Daoy (cell line): ENCODE measurements around the gene TM9SF4. TPM values are rescaled to one million over a fixed set of nuclear protein-coding genes. Genes with fewer than 3 reads are reported as not detected.
"Not testable (repeated sequence)": the region's sequence is repeated elsewhere in the genome, so short reads cannot be mapped to it uniquely, and the experiment has no call there.

Experiments used
- DNase-seq: peaks from one replicate; pipeline ENCODE4 v3.0.0-alpha.2; 2015; ENCODE audit warnings: low read depth
- total RNA-seq: library from RNA; depleted of rRNA; stranded (reverse); fragments of >200 nt; shearing (Covaris generic); gene quantifications from 2 replicates; pipeline ENCODE4 v1.2.3, GENCODE V29; 2014

Gene TM9SF4
- total RNA-seq, 1 experiment from 2014 or later, result 17.9 TPM

DNA sequence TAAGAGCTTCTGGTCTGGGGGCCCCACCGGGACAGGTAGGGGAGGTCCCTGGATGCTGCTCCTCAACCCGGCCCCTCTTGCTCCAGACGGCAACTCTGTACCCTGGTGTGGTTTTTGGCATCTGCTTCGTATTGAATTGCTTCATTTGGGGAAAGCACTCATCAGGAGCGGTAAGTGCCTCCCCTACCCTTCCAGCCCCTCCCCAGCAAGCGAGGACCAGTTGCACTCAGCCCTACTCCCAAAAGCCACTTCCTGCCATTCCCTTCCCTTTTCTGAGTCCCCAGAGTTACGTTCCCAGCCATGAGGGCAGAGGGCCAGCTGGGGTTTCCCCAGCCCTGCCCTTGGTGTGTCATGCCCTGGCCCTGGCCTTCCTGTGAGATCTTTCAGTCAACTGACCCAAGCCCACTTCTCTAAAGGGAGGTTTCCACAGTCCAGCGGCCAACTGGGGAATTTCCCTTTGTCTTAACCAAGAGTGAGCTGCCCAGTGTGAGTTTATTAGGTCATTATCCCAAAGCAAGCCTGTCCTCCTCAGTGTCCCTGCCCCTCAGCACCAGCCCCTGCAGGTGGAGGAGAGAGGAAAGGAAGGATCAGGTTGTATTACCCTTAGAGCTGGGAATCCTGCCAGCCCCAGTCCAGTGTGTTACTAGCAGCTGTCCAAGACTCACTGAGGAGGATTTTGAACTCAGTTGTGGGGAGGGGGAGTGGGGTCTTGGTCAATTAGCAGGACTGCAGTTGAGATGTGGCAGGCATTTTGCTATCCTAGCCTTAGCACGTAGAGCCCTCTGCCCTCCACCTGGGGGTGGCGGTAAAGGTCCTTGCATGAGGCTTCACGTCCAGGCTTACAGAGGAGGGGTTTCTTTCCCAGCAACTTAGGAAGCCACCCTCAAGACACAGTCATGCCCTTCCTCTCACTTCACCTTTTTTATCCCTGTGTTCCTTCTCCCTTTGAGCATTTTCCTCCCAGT, 45.8 kb downstream of the TM9SF4 start:
- peak; percentile 89 for DNase-seq

DNA sequence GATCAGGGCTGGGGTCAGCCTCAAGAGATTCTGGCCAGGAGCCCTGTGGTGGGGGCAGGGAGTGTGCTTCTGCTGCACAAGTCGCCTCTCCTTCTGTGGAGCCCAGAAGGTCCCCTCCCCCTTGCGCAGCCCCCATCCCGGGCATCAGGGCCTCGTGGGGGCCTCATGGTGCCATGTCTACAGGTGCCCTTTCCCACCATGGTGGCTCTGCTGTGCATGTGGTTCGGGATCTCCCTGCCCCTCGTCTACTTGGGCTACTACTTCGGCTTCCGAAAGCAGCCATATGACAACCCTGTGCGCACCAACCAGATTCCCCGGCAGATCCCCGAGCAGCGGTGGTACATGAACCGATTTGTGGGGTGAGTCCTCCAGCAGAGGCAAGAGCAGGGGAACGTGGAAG, 48.1 kb downstream of the TM9SF4 start:
- no peak for DNase-seq

DNA sequence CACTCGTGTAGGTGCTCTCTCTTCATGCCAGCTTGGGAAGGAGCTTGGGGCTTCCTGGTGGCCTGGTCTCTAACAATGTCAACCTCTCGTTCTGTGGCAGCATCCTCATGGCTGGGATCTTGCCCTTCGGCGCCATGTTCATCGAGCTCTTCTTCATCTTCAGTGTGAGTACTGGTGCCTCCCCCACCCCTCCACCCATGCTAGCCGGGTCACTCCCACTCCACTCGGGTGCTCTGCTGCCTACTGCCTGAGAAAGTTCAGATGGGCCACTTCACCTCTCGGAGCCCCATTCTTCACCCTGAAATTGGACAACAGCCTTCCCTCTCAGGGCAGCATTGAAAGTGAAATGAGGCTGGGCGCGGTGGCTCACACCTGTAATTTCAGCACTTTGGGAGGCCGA, 48.8 kb downstream of the TM9SF4 start:
- no peak for DNase-seq

DNA sequence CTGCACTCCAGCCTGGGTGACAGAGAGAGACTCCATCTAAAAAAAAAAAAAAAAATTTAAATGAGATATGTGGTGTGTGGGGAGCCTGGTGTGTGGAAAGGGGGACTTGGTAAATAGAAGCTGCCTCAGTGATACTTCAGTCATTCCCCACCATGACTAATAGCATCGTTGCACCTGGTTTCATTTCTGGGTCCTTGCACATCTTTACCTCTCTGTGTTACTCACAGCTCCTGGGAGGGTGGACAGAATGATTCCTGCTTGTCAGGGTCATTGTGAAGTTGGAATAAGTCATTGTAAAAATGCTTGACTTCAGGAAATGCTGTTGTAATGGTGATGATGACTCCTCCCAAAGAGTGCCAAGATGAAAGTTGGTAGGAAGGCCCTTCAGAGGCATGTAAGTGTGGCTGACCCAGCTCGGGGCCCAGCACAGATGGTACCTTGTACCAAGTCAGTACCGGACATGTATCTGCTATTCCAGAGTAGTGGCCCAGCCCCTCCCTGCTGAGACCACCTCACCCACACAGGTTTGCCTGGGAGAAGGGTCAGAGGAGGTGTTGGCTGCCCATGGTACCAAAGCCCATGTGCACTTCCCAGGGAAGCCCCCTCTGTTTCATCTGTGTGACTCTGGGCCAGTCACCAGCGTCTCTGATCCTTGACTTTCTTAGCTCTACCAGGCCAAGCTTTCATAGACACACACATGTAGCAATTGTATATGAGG, 49.6 kb downstream of the TM9SF4 start:
- no peak for DNase-seq

DNA sequence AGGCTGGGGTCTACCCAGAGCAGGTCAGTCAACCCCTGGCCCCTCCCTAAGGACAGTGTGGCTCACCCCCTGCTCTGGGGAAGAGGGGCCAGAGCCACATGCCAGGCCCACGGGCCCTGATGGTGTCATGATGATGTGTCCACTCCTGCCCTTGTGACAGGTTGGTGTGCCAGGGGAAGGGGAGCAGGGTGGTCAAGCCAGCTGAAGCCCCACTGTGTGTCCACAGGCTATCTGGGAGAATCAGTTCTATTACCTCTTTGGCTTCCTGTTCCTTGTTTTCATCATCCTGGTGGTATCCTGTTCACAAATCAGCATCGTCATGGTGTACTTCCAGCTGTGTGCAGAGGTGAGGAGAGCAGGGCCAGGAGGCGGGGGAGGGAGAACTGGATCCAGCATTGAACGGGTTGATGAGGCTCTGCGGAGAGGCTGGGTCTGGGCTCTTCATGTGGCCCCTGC, 50.3 kb downstream of the TM9SF4 start:
- DNase-seq, result no peak

DNA sequence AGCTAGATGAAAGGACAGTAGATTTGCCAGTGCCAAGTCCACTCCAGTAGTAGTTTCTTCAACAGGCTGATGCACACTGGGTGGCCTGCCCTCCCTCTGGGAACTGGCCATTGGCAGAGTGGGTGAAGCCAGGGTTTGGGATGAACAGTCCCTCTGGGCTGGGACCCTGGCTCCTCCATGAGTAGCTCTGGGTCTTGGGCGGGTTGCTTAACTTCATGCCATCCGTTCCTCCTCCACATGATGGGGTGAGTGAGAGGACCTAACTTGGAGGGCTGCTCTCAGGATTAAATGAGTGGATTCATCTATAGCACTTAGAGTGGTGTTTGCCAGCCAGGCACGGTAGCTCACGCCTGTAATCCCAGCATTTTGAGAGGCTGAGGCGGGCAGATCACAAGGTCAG, 50.8 kb downstream of the TM9SF4 start:
- no peak for DNase-seq

DNA sequence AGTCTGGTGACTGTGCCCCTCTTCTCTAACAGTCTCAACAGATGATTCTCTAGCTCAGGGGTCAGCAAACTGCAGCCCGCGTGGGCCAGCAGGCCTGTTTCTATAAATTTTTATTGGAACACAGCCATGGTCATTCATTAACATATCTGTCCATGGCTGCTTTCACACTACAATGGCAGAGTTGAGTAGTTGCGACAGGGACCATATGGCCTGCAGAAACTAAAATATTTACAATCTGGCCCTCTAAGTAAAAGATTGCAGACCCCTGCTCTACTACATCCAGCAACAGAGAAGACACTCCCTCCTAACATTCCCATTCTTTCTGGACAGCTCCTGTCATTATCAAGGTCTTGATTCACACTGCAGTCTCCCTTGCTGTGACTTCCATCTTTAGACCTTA, 52.8 kb downstream of the TM9SF4 start:
- no peak for DNase-seq

DNA sequence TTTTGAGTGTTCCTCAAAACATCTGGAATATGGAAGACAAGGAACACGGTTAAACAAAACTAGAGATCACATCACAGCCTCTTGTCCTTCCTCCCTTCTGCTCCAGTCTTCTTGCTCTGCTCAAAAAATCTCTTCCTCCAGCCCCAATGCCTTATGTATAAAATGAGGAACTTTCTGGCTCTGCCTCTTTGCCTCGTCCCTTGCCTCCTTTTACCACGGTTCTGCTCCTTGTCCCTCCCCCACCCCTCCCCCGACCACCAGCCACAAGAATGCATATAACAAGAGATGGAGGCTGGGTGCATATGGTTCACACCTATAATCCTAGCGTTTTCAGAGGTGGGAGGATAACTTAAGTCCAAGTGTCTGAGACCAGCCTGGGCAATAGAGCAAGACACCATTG, 54.4 kb downstream of the TM9SF4 start:
- no peak for DNase-seq

DNA sequence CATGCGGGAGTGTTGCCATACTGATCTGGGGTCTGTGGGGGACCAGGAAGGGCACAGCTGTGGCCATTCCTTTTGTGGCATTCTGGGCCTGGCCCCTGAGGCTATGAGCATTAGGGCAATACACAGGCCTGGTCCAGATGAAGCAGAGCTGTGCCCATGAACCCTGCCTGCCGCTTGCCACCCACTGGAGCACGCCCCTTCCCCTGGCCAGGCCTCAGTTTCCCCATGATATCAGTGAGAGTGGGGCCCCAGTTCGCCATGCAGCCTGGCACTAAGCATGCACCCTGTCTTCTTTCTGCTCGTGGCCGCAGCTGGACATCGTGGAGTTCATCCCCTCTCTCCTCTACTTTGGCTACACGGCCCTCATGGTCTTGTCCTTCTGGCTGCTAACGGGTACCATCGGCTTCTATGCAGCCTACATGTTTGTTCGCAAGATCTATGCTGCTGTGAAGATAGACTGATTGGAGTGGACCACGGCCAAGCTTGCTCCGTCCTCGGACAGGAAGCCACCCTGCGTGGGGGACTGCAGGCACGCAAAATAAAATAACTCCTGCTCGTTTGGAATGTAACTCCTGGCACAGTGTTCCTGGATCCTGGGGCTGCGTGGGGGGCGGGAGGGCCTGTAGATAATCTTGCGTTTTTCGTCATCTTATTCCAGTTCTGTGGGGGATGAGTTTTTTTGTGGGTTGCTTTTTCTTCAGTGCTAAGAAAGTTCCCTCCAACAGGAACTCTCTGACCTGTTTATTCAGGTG, 55.6 kb downstream of the TM9SF4 start:
- DNase-seq, result no peak

DNA sequence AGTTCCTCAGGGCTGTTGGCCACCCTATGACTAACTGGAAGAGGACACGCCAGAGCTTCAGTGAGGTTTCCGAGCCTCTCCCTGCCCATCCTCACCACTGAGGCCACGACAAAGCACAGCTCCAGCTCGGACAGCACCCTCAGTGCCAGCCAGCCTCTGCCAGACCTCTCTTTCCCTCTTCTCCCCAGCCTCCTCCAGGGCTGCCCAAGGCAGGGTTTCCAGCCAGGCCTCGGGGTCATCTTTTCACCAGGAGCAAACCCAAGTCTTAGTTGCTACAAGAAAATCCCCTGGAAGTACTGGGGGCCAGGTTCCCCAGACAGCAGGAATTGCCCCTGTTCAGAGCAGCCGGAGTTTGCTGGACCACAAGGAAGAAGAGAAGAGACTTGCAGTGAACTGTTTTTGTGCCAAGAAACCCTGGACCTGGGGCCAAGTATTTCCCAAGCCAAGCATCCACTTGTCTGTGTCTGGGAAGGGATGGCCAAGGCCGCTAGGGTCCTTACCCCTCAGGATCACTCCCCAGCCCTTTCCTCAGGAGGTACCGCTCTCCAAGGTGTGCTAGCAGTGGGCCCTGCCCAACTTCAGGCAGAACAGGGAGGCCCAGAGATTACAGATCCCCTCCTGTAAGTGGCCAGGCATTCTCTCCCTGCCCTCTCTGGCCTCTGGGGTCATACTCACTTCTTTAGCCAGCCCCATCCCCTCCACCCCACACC, 56.5 kb downstream of the TM9SF4 start:
- no peak for DNase-seq

DNA sequence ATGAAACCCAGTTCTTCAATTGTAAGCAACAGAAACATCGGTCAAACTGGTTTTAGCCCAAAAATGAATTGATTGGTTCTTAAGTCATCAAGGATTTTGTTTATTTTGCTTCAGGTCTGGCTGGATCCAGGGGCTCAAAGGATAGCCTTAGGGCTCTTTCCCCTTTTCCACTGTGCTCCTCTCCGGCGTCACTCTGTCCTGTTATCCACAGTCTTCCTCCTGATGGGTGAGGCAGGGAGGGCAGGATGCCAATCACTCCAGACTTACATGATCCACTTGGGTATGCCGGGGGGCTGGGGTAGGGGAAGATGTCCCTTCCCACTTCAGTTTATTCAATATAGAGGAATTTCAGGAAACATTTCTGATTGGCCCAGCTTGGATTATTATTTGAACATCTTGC, 58.0 kb downstream of the TM9SF4 start:
- DNase-seq, result no peak

DNA sequence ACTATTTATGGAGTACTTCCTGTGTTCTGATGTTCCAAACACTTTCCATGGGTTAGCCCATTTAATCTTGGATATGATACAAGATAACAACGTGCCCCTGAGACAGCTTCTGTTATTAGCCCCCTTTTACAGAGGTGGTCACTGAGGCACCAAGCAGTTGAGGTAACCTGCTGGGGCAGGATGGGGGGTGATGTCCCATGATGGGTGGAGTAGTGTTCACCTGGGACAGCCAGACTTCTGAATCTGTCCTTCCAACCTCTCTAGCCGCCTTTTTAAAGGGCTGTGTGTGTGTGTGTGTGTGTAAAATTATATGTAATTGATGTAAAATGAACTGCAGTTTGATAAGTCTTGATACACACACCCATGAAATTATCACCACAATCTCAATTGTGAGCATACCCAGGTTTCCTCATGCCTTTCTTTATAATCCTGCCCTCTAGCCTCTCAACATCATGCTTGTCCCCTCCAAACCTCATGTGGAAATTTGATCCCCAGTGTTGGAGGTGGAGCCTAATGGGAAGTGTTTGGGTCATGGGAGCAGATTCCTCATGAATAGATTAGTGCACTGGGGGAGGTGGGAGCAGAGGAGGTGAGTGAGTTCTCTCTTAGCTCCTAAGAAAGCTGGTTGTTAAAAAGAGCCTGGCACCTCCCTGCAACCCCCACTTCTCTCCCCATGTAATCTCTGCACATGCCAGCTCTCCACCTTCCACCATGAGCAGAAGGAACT, 58.8 kb downstream of the TM9SF4 start:
- no peak for DNase-seq

DNA sequence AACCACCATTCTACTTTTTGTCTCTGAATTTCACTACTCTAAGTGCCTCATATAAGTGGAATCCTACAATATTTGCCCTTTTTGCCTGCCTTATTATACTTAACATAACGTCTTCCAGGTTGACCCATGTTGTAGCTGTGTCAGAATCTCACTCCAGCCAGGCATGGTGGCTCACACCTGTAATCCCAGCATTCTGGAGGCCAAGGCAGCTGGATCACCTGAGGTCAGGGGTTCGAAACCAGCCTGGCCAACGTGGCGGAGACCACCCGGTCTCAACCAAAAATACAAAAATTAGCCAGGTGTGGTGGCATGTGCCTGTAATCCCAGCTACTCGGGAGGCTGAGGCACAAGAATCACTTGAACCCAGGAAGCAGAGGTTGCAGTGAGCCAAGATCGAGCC, 68.2 kb downstream of the TM9SF4 start:
- DNase-seq, result not testable (repeated sequence)

DNA sequence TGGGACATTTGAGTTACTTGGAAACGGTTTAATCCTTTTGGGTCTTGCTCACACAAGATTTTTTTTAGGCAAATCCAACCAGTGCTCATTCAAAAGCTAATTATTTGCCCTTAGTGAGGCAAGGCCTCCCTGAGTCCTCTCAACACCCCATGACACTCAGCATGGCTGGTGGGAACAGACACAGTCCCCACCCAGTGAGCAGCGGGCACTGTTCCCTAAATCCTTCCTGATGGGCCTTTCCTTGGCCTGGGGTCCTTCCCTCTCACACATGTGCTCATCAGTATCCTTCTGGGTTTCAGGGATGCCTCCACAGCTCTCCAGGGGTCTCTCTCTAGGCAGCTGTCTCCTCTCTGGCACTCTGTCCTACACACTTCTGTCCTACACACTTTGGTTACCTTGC, 70.0 kb downstream of the TM9SF4 start:
- DNase-seq, result no peak

DNA sequence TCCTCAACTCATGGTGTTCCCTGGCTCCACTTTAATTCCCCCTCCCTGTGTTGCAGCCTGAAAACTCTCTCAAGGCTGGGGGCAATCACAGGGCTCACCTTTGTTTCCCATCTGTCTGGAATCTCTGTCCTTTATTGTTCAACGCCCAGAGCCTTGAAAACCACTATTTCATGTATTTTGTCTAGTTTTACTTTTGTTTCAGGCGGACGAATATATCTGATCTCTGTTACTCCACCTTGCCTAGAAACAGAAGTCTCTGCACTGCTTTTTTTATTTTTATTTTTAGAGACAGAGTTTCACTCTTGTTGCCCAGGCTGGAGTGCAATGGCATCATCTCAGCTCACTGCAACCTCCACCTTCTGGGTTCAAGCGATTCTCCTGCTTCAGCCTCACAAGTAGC, 70.4 kb downstream of the TM9SF4 start:
- no peak for DNase-seq

DNA sequence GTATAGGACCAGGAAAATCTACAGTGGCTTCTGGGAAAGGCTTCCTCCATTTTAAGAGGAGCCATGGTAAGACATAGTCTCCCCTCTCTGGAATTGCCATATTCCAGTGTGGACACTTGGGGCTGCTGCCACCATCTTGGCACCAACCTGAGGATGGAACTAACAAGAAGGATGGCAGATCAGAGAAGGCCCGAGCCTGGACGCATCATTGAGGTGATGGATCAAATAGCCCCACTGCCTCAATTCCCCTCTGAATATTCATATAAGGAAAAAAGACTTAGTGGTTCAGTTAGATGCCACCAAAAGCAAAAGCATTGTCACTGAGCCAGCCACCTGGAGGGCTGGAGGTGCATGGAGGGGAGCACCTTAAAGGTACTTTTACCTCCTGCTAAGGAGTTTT, 72.1 kb downstream of the TM9SF4 start:
- no peak for DNase-seq

DNA sequence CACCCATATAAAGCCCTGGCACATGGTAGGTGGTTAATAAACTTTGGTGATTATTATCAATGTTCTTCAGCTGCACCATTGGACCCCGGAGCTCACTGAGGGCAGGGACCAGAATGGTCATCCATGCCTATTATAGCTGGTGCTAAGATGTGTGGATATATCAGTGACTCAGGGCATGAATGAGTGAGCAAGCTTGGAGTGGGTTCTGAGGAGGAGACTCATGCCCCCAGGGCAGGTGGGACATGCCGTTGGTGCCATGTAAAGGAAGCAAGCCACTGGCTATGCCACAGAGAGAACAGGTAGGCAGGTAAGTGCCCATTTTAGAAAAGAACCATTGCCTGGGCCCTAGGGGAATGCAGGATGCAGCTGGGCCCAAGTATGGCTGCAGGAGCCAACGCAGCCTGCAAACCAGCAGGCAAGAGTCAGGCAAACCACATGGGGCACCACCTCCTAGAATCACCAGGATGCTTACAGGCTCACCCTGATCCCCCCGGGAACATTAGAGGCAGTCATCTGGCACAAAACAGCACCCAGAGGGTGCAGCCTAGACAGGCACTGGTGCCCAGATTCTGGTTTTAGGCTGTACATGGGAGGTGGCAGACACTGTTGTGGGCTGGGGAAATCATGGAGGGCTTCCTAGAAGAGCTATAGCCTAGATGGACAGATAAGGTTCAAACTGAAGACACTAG, 74.6 kb downstream of the TM9SF4 start:
- DNase-seq, result no peak

DNA sequence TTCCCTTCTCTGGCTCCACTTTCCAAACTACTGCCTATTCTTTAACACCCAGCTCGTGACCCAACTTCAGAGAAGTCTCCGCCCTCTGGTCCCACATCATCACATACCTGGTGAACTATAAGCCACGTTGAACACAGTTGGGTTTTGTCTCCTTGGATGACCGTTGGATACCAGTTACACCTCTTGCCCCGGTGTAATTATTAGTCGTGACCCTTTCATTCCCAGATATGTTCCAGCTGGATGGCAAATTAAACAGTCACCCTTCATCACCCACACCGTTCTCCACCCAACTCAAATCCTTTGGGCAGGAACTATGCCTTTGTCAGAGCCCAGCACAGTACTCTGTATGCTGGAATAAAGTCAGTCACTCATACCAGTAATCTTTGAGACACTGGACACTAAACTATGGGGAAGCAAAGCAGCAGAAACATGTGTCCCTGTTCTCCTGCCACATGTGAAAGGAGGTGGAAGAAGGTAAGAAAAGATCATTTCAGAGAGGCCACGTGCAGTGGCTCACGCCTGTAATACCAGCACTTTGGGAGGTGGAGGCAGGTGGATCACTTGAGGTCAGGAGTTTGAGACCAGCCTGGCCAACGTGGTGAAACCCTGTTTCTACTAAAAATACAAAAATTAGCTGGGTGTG, 75.6 kb downstream of the TM9SF4 start:
- DNase-seq, result no peak

DNA sequence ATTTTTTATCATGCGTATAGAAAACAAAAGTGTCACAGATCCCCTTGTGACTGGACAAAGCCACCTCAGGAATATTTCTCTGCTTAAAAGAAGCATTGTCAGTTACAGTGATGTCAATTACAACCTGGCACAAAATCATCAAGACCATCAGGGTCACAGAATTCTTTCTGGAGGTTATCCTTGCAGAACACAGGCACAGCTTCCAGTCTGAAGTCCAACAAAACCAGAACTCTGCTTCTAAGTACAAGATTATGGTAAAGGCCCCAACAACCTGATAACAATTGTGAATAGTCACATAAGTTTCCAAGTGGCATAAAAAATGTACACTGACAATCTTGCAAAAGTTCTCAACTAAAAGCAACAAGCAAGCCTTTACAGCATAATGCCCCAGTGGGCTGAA, 77.0 kb downstream of the TM9SF4 start:
- DNase-seq, result no peak
